ENCODE measurements around the gene AHRR.
A peak's percentile ranks its signal among the peaks of the same experiment; 100 is the strongest.
"Not testable (repeated sequence)": the region's sequence is repeated elsewhere in the genome, so short reads cannot be mapped to it uniquely, and the experiment has no call there.

AHRR gene

DNA sequence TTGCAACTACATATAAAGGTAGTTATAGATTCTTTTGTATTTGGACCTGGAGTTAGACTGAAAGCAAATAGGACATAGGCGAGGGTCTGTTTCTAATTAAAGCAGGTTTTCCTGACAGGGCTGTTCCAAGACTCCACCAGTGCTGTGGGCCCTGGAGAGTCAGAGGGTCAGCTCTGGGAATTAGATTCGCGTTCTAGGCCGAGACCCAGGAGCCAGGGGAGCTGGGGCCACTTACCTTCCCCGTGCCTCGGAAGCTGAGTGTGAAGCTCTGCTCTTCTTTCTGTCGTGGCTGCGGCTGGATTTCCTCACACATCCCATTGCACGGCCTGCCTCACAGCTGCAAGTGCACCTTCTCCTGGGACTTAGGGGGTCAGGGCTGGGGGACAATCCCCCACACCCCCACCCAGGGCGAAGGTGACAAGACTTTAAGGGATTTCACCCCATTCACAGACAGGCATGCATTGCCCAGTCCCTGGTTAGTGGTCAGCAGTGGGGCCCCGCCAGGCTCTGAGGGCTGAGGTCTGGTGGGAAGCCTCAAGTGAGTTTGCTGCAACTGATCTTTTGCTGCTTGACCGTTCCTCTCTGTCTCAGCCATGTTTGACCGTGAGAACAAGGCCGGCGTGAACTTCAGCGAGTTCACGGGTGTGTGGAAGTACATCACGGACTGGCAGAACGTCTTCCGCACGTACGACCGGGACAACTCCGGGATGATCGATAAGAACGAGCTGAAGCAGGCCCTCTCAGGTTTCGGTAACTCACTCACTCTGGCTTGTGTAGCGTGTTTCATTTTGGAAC is 15.3 kb upstream of the AHRR start:
- no peak for DNase-seq (ENCODE audit: low spot score)

- DNase-seq (ENCODE audit: low spot score), result no peak
Observed at GRCh38 chr5:307306-307705, 14.2 kb upstream of the AHRR start.

GRCh38 chr5:307794-308579 is 13.5 kb upstream of the AHRR start:
- DNase-seq (ENCODE audit: low spot score), result no peak

GRCh38 chr5:308672-309271 is 12.7 kb upstream of the AHRR start:
- no peak for DNase-seq (ENCODE audit: low spot score)

DNA sequence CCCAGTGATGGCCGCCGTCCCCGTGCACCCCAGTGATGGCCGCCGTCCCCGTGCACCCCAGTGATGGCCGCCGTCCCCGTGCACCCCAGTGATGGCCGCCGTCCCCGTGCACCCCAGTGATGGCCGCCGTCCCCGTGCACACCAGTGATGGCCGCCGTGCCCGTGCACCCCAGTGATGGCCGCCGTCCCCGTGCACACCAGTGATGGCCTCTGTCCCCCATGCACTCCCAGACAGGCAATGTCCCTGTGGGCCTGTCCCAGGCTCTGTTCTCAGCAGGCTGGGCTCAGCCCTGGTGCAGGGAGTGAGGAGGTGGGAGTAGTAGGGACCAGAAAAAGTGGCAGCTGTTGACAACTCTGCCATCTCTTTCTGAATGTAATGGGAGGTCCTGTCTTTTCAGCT is 11.7 kb upstream of the AHRR start:
- not testable (repeated sequence) for DNase-seq (ENCODE audit: low spot score)

GRCh38 chr5:310516-310915 is 11.0 kb upstream of the AHRR start:
- DNase-seq (ENCODE audit: low spot score), result no peak

GRCh38 chr5:310941-311434 is 10.5 kb upstream of the AHRR start:
- DNase-seq (ENCODE audit: low spot score), result no peak

DNA sequence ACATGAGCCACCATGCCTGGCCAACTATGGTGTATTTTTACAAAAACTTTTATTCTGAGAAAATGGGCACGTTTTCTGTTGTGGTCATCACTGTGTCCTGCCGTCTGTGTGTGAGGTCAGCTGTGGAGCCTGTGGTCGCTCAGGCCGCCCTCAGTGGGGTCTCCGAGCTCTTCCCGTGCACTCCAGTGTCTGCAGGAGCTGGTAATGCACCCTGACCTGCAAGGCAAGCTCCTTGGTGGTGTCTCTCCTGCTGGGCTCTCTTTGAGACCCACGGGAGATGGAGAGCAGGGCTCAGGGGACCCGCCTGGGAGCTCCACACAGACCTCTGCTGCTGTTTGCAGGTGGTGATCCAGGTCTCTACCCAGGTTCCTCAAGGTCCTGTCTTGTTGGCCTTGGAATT is 9.6 kb upstream of the AHRR start:
- no peak for DNase-seq (ENCODE audit: low spot score)

DNA sequence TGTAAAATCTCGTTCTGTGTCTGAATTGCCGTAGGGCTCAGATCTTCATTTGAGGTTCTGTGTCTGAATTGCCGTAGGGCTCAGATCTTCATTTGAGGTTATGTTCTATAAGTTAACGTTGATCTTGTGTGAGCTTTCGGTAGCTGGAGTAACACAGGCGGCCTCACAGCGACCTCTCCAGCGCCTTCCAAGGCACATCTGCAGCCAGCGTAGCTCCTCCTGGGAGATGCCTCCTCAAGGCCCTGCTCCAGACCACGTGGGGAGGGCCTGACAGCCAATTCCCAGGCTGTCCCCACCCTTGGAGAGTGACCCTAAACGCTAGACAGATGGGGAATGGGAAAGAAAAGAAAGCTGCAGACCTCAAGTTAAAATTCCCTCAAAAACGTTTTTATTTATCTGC is 8.7 kb upstream of the AHRR start:
- DNase-seq (ENCODE audit: low spot score), result no peak

GRCh38 chr5:313265-313664 is 8.2 kb upstream of the AHRR start:
- no peak for DNase-seq (ENCODE audit: low spot score)

- no peak for DNase-seq (ENCODE audit: low spot score)
Observed at GRCh38 chr5:313806-314376, 7.6 kb upstream of the AHRR start.

DNA sequence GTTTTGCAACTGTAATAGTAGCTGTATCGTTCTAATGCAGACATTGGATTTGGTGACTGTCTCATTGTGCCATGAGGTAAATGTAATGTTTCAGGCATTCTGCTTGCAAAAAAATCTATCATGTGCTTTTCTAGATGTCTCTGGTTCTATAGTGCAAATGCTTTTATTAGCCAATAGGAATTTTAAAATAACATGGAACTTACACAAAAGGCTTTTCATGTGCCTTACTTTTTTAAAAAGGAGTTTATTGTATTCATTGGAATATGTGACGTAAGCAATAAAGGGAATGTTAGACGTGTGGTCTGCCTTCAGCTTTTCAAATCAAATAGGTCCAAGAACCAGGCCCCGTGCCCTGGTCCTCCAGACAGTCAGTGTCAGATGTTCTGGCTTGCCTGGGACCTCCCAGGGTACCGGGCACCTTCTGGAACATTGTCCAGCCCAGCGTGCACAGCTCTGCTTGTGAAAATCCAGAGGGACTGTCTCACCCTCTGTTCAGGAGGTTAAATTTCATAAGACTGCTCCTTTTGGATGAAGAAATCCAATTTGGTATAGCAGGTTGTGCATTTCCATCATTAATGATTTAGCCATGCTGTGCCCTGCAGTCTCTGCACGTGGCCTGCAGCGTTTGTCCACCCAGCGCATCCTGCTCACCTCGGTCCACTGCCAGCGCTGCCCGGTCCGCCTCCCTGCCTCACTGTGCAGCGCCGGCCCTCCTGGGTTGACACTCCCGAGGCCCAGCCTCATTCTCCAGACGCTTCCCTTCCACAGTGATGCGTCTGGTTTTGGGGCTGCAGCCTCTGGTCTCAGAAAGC is 6.6 kb upstream of the AHRR start:
- no peak for DNase-seq (ENCODE audit: low spot score)

DNA sequence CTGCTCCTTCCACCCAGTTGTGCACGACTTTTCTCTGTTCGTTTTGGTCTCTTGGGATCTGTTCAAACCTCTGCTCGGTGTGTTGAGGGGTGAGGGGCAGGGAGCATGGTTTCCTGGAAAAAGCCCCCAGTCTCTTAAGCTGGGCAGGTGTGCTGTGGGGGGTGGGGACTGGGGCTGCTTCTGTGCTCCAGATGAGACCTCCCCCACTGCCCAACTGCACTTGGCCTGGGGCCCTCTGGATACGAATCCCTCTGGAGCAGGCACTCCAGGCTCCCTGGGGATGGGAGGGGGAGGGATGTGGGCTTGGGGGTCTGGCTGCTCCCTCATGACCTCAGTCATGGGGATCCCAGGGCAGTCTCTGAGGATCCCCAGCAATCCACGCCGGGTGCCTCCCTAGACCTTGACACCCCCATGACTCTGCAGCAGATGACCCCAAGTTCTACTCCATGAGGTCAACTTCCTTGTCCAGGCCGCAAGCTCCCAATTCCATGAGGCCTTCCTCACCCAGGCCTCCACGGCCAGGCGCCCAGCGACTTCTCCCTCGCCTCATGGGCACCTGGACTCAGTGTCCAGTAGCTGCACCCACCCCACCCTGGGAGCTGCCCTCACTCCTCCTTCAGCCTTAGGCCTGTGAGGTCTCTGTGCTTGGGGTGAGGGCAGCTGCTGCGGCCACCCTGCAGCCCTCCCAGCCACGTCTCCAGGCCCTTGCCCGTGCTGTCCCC is 5.9 kb upstream of the AHRR start:
- no peak for DNase-seq (ENCODE audit: low spot score)

- DNase-seq (ENCODE audit: low spot score), result no peak
Observed at GRCh38 chr5:316210-317085, 5.1 kb upstream of the AHRR start.

GRCh38 chr5:317086-317811 is 4.3 kb upstream of the AHRR start:
- peak; percentile 17 for DNase-seq (ENCODE audit: low spot score)

- DNase-seq (ENCODE audit: low spot score), result no peak
Observed at GRCh38 chr5:318341-318897, 3.1 kb upstream of the AHRR start.

GRCh38 chr5:318931-319601 is 2.4 kb upstream of the AHRR start:
- DNase-seq (ENCODE audit: low spot score), result no peak

GRCh38 chr5:320524-321229 is 837 bp upstream of the AHRR start:
- DNase-seq (ENCODE audit: low spot score), result no peak
